Skeletal muscle tissue (tissue), 4 donors: ENCODE measurements around the gene RPL19. TPM values are rescaled to one million over a fixed set of nuclear protein-coding genes. Genes with fewer than 3 reads are reported as not detected.

Source experiments
- H3K27ac ChIP-seq: one replicate; pipeline ENCODE4 v1.7.0; 2013; ENCODE audit warnings: mild to moderate bottlenecking, low read depth, low read length, inconsistent platforms
- H3K27me3 ChIP-seq, 3 donors: one replicate each; pipeline ENCODE4 v1.7.0; 2013; ENCODE audit warnings: low read length in 3 of 3; ENCODE audit not compliant: control insufficient read depth in 3 of 3, insufficient read depth in 3 of 3
- H3K36me3 ChIP-seq, 3 donors: one replicate each; pipeline ENCODE4 v1.7.0; 2013; ENCODE audit warnings: low read length in 3 of 3; ENCODE audit not compliant: control insufficient read depth in 3 of 3, insufficient read depth in 3 of 3
- H3K4me1 ChIP-seq, 3 donors: one replicate each; pipeline ENCODE4 v1.7.0; 2013; ENCODE audit warnings: low read length in 3 of 3, mild to moderate bottlenecking in 3 of 3; ENCODE audit not compliant: control insufficient read depth in 3 of 3, insufficient read depth in 3 of 3
- H3K4me3 ChIP-seq, 3 donors: one replicate each; pipeline ENCODE4 v1.7.0; 2013; ENCODE audit warnings: low read length in 3 of 3
- H3K9ac ChIP-seq, 3 donors: one replicate each; pipeline ENCODE4 v1.7.0; 2013; ENCODE audit warnings: low read length in 3 of 3, mild to moderate bottlenecking in 3 of 3, moderate library complexity in 2 of 3, low read depth in 1 of 3
- H3K9me3 ChIP-seq, 3 donors: one replicate each; pipeline ENCODE4 v1.7.0; 2013; ENCODE audit warnings: low read length in 3 of 3; ENCODE audit not compliant: control insufficient read depth in 3 of 3
- total RNA-seq: library from RNA; depleted of rRNA; stranded (reverse); fragments of >200 nt; gene quantifications from one replicate; pipeline ENCODE4 v1.2.3, GENCODE V29; 2014
- donor health status: Osteomylitis.

The RPL19 gene
- total RNA-seq, result 1,766 TPM

- Histone ChIP-seq H3K4me3 (peak within 1 kb of the TSS; percentile 85 to 98 (median 91)), H3K4me1 (peaks cover 40 to 49% (median 44%) of the 10 kb centered on the region in 3 donors), H3K27ac (peak within 1 kb of the TSS; percentile 99), H3K9ac (peak within 1 kb of the TSS; percentile 86 to 96 (median 91)), H3K27me3 (no peaks in the 10 kb centered on the region), H3K9me3 (no peaks in the 10 kb centered on the region), H3K36me3 (peaks cover 36 to 39% (median 39%) of the 10 kb centered on the region in 3 donors)
Observed at GRCh38 chr17:39200070-39200879, at the start of gene RPL19. Gene RPL19 (plus strand): TSS chr17:39200283. CDS start chr17:39200345, 62 bp downstream.

DNA sequence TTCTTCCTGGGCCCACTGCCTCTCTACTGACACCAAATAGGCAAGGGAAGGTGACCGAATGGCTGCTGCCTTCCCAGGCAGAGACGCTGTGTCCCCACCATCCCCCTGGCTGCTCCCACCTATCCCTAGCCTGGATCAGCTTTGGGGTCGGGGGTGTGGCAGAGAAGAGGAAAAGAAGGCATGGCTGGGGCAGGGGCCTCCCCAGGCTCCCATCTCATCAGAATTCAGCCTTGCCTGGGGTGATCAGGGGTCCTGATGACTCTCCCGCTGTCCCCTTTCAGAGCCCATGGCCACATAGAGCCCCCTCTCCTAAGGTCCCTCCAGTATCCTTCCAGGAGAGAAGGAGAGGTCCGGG lies 49.3 kb upstream of the RPL19 start:
- H3K4me1 ChIP-seq, result peaks cover 26 to 33% (median 26%) of the 10 kb centered on the region in 3 donors
- H3K9ac ChIP-seq, result peak overlapping the region in 1 of 3 donors; percentile 60
- peak overlapping the region; percentile 27 to 54 (median 51) for H3K4me3 ChIP-seq
- H3K9me3 ChIP-seq, result no peaks in the 10 kb centered on the region
- peaks cover 11 to 21% (median 16%) of the 10 kb centered on the region in 3 donors for H3K27me3 ChIP-seq
- no peak overlapping the region for H3K27ac ChIP-seq
- no peaks in the 10 kb centered on the region for H3K36me3 ChIP-seq

DNA sequence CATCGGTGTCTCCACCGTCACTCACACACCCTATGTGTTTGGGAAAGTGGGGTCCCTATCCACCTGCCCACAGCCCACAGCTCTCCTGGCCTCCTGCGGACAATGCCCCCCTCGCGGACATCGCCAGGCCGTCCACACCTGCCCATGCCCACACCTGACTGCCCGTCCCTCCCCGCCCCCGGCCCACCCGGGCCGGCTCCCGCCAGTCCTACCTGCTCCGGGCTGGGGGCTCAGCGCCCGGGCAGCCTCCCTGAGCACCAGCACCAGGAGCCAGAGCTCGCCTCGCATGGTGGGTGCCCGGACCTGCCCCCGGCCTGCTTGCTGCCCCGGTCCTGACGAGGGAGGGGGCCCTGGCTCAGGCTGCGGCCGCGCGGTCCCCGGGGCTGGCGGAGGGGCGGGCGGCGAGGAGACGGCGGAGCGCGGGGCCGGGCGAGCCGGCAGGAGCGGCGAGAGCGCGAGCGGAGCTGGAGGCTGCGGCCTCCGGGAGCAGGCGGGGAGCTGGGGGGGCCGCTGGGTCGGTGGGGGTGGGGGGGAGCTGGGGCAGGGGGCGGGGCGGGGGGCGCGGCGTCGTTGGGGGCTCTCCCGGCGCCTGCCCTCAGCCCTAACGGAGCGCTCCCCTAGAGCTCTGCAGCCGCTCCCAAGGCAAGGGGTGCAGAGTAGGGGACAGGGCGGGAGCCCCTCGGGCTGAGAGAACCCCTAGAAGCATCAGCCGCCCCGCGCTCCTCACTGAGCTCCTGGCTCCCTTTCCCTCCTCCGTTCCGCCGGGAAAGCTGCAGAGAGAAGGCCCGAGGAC lies 48.7 kb upstream of the RPL19 start, which contains the start of gene PLXDC1:
PLXDC1 (minus strand) TSS at position 488 of the 793 bp plus-strand sequence; CDS start at position 288, 200 bp downstream.
- H3K36me3 ChIP-seq, result no peaks in the 10 kb centered on the region
- H3K9me3 ChIP-seq, result no peaks in the 10 kb centered on the region
- H3K27ac ChIP-seq, result peak within 1 kb of the TSS; percentile 83
- peaks cover 26 to 33% (median 26%) of the 10 kb centered on the region in 3 donors for H3K4me1 ChIP-seq
- peak within 1 kb of the TSS; percentile 43 to 96 (median 95) for H3K4me3 ChIP-seq
- peaks cover 11 to 21% (median 16%) of the 10 kb centered on the region in 3 donors for H3K27me3 ChIP-seq
- peak within 1 kb of the TSS in 2 of 3 donors; percentile 1 to 89 for H3K9ac ChIP-seq

- Histone ChIP-seq H3K4me1 (peaks cover 26 to 33% (median 26%) of the 10 kb centered on the region in 3 donors), H3K9ac (peak overlapping the region in 2 of 3 donors; percentile 1 to 89), H3K27ac (peak overlapping the region; percentile 83), H3K4me3 (peak overlapping the region; percentile 43 to 96 (median 95)), H3K27me3 (peaks cover 11 to 21% (median 16%) of the 10 kb centered on the region in 3 donors), H3K36me3 (no peaks in the 10 kb centered on the region), H3K9me3 (no peaks in the 10 kb centered on the region)
Observed at GRCh38 chr17:39151943-39152818, 47.9 kb upstream of the RPL19 start.

DNA sequence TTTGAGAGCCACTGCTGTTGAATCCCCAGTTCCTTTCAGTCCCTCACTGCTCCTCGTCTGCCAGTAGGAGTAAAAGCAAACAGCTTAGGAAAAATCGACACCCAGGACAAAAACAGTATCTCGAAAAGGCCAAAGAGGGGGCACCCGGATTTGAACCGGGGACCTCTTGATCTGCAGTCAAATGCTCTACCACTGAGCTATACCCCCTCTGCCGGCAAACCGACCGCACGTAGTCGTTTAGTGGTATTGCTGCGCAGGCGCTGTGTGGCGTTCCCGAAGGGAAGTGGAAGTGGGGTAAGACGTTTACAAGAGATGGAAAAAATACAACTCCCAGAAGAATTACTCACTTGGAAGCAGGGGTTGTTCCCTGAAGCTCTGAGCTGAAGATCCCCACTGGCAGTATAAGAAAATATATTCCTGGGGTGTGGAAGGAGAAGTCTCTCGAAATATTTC lies 46.5 kb upstream of the RPL19 start:
- H3K4me1 ChIP-seq, result peaks cover 23 to 33% (median 26%) of the 10 kb centered on the region in 3 donors
- H3K27ac ChIP-seq, result peak overlapping the region; percentile 83
- H3K9ac ChIP-seq, result peak overlapping the region; percentile 86 to 94 (median 89)
- H3K36me3 ChIP-seq, result no peaks in the 10 kb centered on the region
- H3K9me3 ChIP-seq, result no peaks in the 10 kb centered on the region
- peaks cover 11 to 21% (median 16%) of the 10 kb centered on the region in 3 donors for H3K27me3 ChIP-seq
- H3K4me3 ChIP-seq, result peak overlapping the region; percentile 92 to 96 (median 95)

DNA sequence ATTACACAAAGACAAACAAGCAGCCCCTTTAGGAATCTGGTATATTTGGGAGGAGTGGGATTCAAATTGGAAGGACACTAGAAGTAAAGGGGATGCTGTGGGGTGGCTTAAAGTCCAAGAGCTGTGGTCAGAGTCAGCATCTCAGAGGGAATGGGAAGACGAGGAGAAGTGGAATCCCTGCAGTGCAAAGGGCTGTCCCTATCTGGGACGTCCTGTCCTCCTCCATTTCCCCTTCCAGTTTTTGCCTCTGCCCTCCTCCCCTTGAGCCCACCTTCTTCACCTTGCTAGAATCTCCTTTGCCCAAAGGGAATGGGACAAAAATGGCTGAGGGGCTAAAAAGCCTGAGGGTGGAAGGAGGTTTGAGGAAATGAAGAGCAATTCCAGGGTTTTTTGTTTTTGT lies 44.4 kb upstream of the RPL19 start:
- no peaks in the 10 kb centered on the region for H3K9me3 ChIP-seq
- peaks cover 4 to 9% (median 7%) of the 10 kb centered on the region in 3 donors for H3K27me3 ChIP-seq
- no peak overlapping the region for H3K9ac ChIP-seq
- peaks cover 18 to 33% (median 20%) of the 10 kb centered on the region in 3 donors for H3K4me1 ChIP-seq
- H3K27ac ChIP-seq, result no peak overlapping the region
- no peak overlapping the region for H3K4me3 ChIP-seq
- no peaks in the 10 kb centered on the region for H3K36me3 ChIP-seq

GRCh38 chr17:39156491-39156890 lies 43.6 kb upstream of the RPL19 start:
- Histone ChIP-seq H3K4me3 (no peak overlapping the region), H3K27ac (no peak overlapping the region), H3K9me3 (no peaks in the 10 kb centered on the region), H3K36me3 (no peaks in the 10 kb centered on the region), H3K4me1 (peaks cover 16 to 27% (median 20%) of the 10 kb centered on the region in 3 donors), H3K27me3 (peaks cover 0 to 4% (median 0%) of the 10 kb centered on the region in 3 donors), H3K9ac (no peak overlapping the region)

- Histone ChIP-seq H3K27ac (no peak overlapping the region), H3K4me3 (no peak overlapping the region), H3K9me3 (no peaks in the 10 kb centered on the region), H3K27me3 (no peaks in the 10 kb centered on the region), H3K36me3 (no peaks in the 10 kb centered on the region), H3K9ac (no peak overlapping the region), H3K4me1 (peaks cover 0 to 8% (median 7%) of the 10 kb centered on the region in 3 donors)
Observed at GRCh38 chr17:39158623-39159022, 41.5 kb upstream of the RPL19 start.

DNA sequence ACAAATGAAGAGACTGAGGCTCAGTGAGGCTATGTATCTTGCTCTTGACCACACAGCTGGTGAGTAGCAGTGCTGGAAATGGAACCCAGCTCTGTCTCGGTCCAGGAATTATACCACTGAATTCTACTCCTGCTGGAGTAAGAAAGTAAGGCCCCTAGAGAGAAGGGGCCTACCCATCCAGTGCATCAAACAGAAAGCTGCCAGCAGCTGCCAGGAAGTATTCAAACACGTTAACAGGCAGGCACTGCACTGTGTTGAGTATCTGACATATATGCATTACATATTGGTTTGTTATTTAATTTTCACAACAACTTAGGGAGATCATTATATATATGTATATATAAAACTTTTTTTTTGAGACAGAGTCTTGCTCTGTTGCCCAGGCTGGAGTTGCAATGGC lies 38.1 kb upstream of the RPL19 start:
- peaks cover 10 to 25% (median 16%) of the 10 kb centered on the region in 3 donors for H3K4me1 ChIP-seq
- no peak overlapping the region for H3K27ac ChIP-seq
- no peak overlapping the region for H3K4me3 ChIP-seq
- no peak overlapping the region for H3K9ac ChIP-seq
- H3K27me3 ChIP-seq, result no peaks in the 10 kb centered on the region
- no peaks in the 10 kb centered on the region for H3K36me3 ChIP-seq
- no peaks in the 10 kb centered on the region for H3K9me3 ChIP-seq
